HEK293 (cell line): Measurements from ENCODE around the gene NOL4L.

Source experiments
- CTCF ChIA-PET: fragments of 350-600 bp; formaldehyde crosslinking; extraction: SDS; loops from one replicate; lab custom pipeline; 2021; ENCODE audit warnings: antibody characterized with exemption; lab: Yijun Ruan, JAX
- POLR2A ChIA-PET: fragments of 300-600 bp; formaldehyde crosslinking; extraction: SDS; loops from one replicate; lab custom pipeline; 2020; ENCODE audit warnings: antibody characterized with exemption, inconsistent platforms; lab: Yijun Ruan, JAX
- H3K27ac ChIP-seq: fragments of 200-500 bp; sonication (Bioruptor generic); 2 replicates; pipeline ENCODE4 v1.5.1; 2014; ENCODE audit warnings: low read depth, low read length, control low read depth, inconsistent platforms; ENCODE audit errors: extremely low read depth
- H3K36me3 ChIP-seq, 2 experiments: fragments of 200-500 bp in 1 of 2; sonication (Bioruptor generic) in 1 of 2; 1 replicate in 1 of 2; 2 replicates in 1 of 2; pipeline ENCODE4 v1.5.1; 2014 to 2017; ENCODE audit warnings: inconsistent platforms in 2 of 2, low read length in 2 of 2; ENCODE audit not compliant: control insufficient read depth in 2 of 2, insufficient read depth in 1 of 2
- H3K4me1 ChIP-seq: fragments of 200-500 bp; sonication (Bioruptor generic); 2 replicates; pipeline ENCODE4 v1.5.1; 2014; ENCODE audit warnings: mild to moderate bottlenecking, low read length, inconsistent platforms; ENCODE audit not compliant: control insufficient read depth, insufficient read depth
- H3K4me3 ChIP-seq: 2 replicates; pipeline ENCODE4 v1.5.1; 2011; ENCODE audit warnings: low read depth, mild to moderate bottlenecking, control low read depth, low read length, moderate library complexity
- H3K9me3 ChIP-seq: fragments of 200-500 bp; sonication (Bioruptor generic); 2 replicates; pipeline ENCODE4 v1.5.1; 2014; ENCODE audit warnings: low read depth, low read length, inconsistent platforms; ENCODE audit not compliant: control insufficient read depth, insufficient read depth
- KLF10 ChIP-seq: fragments of 450-650 bp; IDR thresholded peaks from 2 replicates; pipeline ENCODE4 v1.5.1; 2018; ENCODE audit warnings: missing biosample characterization, mild to moderate bottlenecking, missing genetic modification characterization
- PRDM10 ChIP-seq: fragments of 450-650 bp; formaldehyde crosslinking; IDR thresholded peaks from 2 replicates; pipeline ENCODE4 v1.5.1; 2016; ENCODE audit warnings: missing biosample characterization, missing genetic modification characterization
- ZFHX2 ChIP-seq: fragments of 450-650 bp; formaldehyde crosslinking; conservative IDR thresholded peaks from 2 replicates; pipeline ENCODE4 v1.5.1; 2016; ENCODE audit warnings: missing biosample characterization, missing genetic modification characterization
- ZFP3 ChIP-seq: fragments of 450-650 bp; formaldehyde crosslinking; IDR thresholded peaks from 2 replicates; pipeline ENCODE4 v1.5.1; 2016; ENCODE audit warnings: low read depth, missing biosample characterization, missing genetic modification characterization
- ZNF18 ChIP-seq: fragments of 450-650 bp; formaldehyde crosslinking; IDR thresholded peaks from 2 replicates; pipeline ENCODE4 v1.5.1; 2016; ENCODE audit warnings: missing biosample characterization, missing genetic modification characterization
- ZNF223 ChIP-seq: fragments of 450-650 bp; formaldehyde crosslinking; IDR thresholded peaks from 2 replicates; pipeline ENCODE4 v1.5.1; 2016; ENCODE audit warnings: missing biosample characterization, missing genetic modification characterization
- ZNF776 ChIP-seq: fragments of 450-650 bp; formaldehyde crosslinking; IDR thresholded peaks from 2 replicates; pipeline ENCODE4 v1.5.0; 2017; ENCODE audit warnings: missing biosample characterization, missing genetic modification characterization, borderline replicate concordance
- ZNF830 ChIP-seq: fragments of 450-650 bp; IDR thresholded peaks from 2 replicates; pipeline ENCODE4 v1.5.0; 2018; ENCODE audit warnings: missing biosample characterization, missing genetic modification characterization, low read depth, mild to moderate bottlenecking, moderate library complexity
- ZNF843 ChIP-seq: fragments of 450-650 bp; formaldehyde crosslinking; IDR thresholded peaks from 2 replicates; pipeline ENCODE4 v1.5.1; 2016; ENCODE audit warnings: missing biosample characterization, missing genetic modification characterization
- TF ChIP-seq, protein P1 (sequence below): fragments of 450-650 bp; formaldehyde crosslinking; IDR thresholded peaks from 2 replicates; pipeline ENCODE4 v1.5.1; 2016; ENCODE audit warnings: missing biosample characterization, missing genetic modification characterization

Gene NOL4L

DNA sequence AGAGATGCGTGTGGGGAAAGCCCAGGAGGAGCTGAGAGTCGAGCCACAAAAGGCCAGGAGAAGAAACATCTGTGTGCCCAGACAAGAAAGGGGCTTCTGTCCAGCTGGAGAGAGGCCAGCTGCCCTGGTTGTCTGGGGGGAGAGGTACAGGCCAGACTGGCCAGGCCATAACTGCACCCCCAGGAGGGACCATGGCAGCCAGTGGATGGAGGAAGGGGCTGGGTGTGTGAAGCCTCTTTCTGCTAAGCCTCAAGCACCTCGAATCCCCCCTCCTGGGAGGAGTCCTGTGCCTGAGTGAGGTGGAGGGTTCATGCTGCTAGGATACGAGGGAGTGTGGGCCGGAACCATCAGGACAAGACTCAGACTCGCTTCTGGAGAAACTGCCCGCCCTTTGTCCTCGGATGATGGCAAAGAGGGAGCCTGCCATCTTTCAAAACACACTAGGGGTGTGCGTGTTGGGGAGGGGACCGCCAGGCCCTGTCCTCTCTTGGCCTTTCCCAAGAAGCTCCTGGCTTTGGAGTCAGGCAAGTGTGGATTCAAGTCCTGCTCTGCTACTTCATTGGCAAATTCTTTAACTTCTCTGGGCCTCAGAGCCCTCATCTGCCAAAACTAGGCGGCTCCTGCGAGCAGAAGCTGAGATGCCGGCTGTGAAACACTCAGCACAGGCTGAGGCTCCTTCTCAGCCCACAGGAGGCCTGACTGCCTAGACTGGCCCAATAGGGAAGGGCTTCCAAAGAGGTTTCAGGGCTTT lies 136.7 kb downstream of the NOL4L start:
- Histone ChIP-seq H3K27ac (no peak overlapping the region), H3K9me3 (no peaks in the 10 kb centered on the region), H3K36me3 (peaks cover 0 to 74% of the 10 kb centered on the region in 2 experiments; a peak in 1 of 3 replicates), H3K4me3 (no peak overlapping the region), H3K4me1 (no peaks in the 10 kb centered on the region)
- TF ChIP-seq ZFP3 (tag by site-specific recombination) (no peak), PRDM10 (tag by site-specific recombination) (0 out of 2 replicates have a peak, but pooled peaks have one; percentile 21), KLF10 (tag by site-specific recombination) (no peak), ZNF776 (tag by site-specific recombination) (no peak), ZNF18 (tag by site-specific recombination) (no peak), ZNF843 (tag by site-specific recombination) (no peak), ZNF223 (no peak)
- TF ChIP-seq, protein P1, sequence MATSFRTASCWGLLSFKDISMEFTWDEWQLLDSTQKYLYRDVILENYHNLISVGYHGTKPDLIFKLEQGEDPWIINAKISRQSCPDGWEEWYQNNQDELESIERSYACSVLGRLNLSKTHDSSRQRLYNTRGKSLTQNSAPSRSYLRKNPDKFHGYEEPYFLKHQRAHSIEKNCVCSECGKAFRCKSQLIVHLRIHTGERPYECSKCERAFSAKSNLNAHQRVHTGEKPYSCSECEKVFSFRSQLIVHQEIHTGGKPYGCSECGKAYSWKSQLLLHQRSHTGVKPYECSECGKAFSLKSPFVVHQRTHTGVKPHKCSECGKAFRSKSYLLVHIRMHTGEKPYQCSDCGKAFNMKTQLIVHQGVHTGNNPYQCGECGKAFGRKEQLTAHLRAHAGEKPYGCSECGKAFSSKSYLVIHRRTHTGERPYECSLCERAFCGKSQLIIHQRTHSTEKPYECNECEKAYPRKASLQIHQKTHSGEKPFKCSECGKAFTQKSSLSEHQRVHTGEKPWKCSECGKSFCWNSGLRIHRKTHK (tag by site-specific recombination) = no peak
- CTCF ChIA-PET = interaction anchor here (0.9 kb wide), 1 partner anchor 290 kb away, joined by 3 read pairs; no protein-coding TSS in a partner anchor
- POLR2A ChIA-PET = no interaction called here

DNA sequence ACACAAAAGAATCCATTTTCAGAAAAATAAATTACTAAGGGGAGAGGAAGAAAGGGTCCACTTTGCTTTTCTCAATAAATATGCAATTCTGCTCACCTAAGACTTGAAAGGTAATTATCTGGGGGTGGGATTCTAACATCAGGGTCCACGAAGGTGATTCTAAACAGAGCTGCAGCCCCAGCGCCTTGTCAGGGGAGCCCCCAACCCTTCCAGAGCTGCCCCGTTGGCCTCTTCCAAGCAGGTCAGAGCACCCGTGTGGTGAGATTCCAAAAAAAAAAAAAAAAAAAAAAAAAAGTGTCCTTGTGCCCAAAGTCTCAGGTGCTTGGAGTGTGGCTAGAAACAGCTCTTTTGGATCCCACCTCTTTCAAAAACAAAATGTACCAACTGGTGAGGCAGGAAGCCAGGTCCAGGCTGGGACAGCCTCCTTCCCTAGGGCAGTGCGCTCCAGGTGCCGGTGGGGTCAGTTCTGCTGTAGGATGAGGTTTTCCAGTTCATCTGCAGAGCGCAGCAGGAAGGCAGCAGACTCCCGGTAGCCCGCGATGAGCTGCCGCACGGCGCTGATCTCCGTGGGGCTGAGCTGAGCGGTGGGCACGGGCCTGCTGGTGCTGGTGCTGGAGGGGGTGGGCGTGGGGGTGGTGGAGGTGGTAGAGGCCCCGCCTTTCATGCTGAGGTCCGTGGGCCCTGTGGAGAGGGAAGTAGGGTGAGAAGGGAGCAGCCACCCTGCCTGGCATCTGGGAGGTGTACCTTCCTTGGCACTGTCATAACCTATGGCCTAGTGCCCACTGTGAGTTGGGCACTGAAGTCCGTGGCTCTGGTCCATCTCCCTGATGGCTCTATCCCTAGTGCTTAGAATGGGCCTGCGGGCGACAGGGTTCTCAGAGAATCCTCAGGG lies 137.8 kb downstream of the NOL4L start:
- peaks cover 0 to 67% of the 10 kb centered on the region in 2 experiments; a peak in 1 of 3 replicates for H3K36me3 ChIP-seq
- TF ChIP-seq ZFHX2 (tag by site-specific recombination) = 0 out of 2 replicates have a peak, but pooled peaks have one; percentile 26
- TF ChIP-seq ZNF830 (tag by site-specific recombination) = no peak
- CTCF ChIA-PET = interaction anchor here (0.7 kb wide), 1 partner anchor 9 kb away, joined by 3 read pairs; no protein-coding TSS in a partner anchor

More for the DNA sequence above, 137.8 kb downstream of the NOL4L start:
- Histone ChIP-seq H3K9me3 (no peaks in the 10 kb centered on the region), H3K4me1 (no peaks in the 10 kb centered on the region), H3K27ac (no peak overlapping the region), H3K4me3 (no peak overlapping the region)
- POLR2A ChIA-PET = interaction anchor here (0.6 kb wide), 1 partner anchor 8 kb away, joined by 5 read pairs; no protein-coding TSS in a partner anchor
